HPDE6-E6E7 (cell line): ENCODE results near the gene RALGAPA1.
"Not testable (repeated sequence)": the region's sequence is repeated elsewhere in the genome, so short reads cannot be mapped to it uniquely, and the experiment has no call there.

Experiments used
- DNase-seq: peaks from one replicate; pipeline ENCODE4 v3.0.0; 2011; ENCODE audit warnings: missing footprints; ENCODE audit errors: extremely low spot score

The RALGAPA1 gene

DNA sequence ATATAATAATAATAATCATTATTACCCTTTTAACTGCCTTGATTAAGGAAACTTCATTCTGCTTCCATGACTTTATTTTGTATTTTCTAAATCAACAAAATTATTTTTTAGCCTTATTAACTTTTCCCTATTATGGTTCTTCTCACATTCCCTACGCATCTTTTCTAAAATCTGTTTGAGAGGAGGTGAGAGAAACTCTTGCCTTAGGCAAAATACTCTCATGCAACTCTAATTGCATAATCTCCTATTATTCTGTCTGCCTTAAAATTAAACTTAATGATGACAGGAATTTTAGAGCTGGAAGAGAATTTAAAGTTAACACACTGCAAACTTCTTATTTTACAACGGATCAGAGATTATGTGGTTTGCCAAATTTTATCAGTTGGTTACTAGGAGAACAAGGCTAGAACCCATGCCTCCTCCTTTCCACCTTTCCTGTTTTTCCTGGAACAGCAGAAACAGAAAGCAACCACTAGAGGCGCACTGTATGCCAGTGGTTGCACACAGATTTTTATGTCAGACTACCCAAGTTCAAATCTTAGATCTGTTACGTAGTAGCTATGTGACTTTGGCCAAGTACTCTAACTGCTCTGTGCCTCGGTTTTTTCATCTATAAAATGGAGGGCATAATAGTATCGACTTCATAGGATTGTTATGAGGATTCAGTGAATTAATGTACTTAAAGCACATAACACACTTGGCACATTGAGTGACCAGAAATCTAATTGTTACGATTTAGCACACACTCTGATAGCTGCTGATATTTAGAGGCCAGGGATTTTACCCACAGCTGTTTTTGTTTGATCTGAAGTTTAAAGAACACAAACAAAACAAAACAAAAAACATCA, 12.7 kb upstream of the RALGAPA1 start:
- DNase-seq, result no peak

DNA sequence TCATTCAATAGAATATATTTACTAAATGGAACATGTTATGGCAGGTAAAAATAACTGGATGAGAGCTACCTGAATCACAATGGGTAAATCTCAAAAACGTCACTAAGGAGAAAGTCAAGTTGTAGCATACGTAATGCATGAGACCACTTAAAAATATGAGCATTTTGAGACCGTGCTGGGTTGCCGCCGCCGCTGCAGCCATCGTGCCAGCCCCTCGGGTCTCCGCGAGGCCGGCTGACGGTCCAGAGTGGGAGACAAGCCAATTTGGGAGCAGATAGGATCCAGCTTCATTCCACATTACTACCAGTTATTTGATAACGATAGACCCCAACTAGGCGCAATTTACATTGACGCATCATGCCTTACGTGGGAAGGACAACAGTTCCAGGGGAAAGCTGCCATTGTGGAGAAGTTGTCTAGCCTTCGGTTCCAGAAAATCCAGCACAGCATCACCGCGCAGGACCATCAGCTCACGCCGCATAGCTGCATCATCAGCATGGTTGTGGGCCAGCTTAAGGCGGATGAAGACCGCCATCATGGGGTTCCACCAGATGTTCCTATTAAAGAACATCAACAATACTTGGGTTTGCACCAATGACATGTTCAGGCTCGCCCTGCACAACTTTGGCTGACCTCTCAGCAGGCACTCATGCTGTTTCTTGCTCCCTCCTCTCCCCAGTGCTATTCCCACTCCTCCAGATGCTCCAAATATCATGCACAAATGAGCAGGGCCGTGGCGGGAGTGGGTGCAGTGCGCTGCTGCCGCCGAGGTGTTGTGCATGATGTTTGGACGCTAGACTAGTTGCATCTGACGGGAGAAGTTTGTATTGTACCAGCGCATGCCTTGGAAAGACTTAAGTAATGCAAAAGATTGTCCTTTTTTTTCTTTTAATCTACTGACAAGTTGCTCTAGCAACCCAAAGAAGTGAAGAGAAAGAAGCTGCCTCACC, 10.8 kb upstream of the RALGAPA1 start:
- no peak for DNase-seq

DNA sequence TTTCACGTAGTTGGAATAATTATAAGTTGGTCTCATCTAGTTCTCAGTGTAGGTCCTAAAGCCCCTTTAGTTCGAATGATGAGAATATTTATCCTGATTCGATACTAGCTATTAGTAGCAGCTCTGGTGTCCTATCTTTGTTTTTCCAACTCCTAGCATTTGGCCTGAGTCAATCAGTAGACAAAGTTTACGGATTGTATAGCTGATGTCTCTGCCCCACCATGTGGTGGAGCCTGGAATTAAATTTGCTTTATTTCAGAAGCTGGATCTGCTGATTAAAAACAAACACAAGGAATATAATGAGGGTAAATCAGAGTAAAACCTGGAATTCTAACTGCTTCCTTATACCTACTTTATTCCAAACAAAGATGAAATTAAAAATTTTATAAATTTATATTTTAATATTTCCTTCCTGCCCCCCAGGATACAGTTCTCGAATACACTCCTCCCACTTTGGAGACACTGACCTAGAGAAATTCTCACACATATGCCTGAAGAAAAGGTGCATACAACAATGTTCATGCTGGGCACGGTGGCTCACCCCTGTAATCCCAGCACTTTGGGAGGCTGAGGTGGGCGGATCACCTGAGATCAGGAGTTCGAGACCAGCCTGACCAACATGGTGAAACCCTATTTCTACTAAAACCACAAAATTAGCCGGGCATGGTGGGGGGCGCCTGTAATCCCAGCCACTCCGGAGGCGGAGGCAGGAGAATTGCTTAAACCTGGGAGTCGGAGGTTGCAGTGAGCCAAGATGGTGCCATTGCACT, 9.4 kb upstream of the RALGAPA1 start:
- no peak for DNase-seq

DNA sequence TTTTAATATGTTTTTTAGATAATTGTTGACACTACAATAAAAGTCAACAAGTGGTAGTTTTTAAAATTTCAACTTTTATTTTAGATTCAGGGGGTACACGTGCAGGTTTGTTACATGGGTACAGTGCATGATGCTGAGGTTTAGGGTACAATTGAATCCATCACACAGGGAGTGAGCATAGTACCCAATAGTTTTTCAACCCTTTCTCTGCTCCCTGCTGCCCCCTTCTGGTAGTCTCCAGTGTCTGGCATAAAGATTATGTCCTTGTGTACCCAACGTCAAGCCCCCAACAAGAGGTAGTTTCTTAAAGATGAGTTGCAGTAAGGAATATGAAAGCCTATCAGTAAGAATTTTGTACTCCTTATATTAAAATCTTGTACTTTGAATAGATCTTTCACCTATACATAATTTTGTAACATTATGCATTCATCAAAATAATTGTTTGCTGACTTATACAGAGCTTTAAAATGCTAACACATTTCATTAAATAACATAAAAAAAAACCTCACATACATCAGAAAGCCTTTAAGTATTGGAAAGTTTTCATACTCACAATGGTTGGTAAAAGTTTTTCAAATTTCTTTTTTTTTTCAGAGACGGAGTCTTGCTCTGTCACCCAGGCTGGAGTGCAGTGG, 5.4 kb upstream of the RALGAPA1 start:
- DNase-seq, result no peak

DNA sequence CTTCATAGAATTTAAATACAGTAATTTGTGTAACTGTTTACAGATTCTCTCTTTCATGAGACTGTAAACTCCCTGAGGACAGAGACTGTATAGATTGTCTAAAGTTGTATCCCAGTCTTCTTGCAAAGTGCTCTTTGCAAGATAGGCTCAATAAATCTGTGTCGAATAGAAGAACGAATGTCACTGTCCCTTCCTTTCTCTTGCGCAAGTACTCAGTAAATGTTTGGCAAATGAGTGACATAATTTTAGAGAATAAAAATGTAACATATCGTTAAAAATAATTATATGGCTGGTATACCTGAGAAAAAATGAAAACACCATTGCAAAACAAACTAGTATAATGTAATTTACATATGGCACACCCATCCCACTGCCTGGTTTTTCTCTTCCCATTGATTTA, 1.9 kb upstream of the RALGAPA1 start:
- DNase-seq, result no peak

DNA sequence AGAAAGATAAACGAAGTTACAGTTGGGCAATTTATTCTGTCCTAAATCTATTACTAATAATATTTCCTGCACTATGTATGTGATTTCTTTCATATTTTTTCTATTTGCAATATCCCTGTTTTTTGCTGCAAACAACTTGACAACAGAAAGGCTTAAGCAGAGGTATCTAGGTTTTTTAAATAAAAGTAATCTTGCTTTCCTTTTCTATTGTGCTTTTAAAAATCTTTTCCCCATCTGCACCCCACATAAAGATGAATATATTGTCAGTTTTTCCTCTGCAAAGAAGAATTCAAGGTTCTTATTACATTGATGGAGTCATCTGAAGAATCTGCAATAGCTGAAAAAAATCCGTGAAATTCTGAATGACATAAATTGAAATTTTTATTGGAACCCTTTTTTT, 502 bp upstream of the RALGAPA1 start:
- DNase-seq, result no peak

DNA sequence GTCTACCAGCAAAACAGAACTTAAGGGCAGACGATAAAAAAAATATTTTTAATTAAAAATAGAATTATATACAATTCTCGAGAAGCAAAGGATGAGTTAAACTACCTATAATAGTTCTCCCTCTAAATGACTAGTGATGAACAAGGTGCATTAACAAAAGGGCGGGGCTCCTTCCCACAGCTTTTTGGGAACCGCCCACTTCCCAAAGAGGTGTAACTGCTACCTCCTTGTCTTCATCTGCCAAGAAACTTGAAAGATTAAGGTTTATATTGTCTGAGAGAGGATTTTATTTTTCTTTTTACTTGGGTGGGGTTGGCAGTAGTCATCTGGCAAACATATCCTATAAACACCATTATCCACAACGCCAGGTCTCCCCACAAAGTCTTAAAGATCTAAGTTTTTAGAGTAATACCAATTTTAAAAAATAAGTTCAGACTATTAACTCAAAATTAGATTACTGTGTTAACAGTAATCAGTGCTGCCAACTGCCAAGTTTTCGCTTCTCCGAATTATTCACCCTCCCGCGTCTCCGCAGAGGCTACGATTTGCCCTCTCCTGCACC, 938 bp downstream of the RALGAPA1 start:
- no peak for DNase-seq

DNA sequence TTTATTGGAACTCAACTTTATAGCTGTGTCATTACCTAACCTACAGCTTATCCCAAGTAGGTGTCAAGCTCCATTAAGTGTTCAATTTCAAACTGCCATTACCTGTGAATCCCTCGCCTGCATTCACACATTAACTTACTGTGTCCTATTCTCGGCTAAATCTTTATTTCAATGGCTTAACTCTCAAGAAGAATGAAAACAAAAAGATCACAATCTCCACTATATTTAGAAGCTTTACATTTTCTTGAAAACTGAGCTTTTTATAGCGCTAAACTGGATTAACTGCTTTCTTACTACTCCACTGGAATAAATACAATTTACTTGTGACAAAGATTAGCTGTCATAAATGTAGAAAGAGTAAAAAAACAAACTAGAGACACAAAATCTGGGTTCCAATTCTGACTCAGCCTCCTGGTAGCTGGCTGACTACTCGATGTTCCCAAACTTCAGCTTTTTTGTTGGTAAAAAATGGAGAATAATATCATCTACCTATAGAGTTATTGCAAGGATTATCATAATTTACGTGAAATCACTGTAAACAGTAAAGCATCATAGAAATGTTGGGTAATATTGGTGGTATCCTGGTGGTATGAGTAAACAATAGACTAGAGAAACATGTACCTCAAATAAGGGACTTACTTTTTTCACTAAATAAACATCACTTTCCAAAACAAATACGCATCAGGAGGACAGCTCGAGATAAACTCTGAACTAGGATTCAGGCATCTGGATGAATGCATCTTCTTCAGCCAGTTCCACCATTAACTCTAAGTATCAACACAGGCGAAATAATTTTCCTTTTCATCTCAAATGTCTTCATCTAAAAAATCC, 1.7 kb downstream of the RALGAPA1 start:
- no peak for DNase-seq

DNA sequence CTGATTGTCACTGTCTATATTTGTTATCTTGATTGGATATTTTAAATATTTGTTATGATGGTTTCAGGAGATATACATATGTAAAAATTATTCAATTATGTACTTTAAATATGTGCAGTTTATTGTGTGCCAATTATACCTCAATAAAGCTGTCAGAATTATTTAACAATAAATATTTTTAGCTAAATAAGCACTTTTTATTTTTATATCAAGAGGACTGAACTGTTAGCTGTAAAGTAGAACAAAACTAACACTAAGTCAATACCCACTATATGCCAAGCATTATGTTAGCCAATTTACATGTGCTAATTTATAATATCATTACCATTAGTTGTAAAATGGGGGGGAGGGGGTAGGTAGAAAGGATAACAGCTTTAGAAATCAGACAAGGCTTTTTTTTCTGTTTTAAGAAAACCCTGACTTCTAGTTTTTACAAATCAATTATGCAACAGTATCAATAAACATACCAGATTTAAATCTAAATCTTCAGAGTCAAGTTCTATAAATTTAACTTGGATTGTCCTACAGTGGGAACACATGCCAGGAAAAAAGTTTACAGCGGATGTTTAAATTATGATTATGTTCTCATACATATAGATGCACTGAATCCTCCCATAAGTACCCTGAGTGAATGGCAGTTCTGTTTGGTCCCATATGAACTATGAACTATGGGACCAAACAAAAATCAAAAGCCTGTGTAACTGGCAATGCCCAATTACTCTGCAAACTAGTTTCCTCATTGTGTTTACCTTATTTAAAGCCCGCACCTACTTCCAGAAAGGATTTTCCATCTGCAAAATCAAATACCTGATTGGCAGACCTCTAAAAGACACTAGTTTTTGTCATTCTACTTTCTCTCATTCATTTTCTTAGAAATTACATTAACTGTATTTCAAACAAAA, 2.8 kb downstream of the RALGAPA1 start:
- DNase-seq, result no peak

DNA sequence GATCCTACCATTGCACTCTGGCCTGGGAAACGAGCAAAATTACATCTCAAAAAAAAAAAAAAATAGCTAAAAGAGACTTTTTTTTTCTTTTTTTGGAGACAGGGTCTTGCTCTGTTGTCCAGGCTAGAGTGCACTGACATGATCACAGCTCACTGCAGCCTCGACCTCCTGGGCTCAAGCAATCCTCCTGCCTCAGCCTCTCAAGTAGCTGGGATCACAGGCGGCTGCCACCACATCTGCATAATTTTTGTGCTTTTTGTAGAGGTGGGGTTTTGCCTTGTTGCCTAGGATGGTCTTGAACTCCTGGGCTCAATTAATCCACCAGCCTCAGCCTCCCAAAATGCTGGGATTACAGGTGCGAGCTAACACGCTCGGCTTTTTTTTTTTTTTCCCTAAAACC, 11.3 kb downstream of the RALGAPA1 start:
- DNase-seq, result no peak

DNA sequence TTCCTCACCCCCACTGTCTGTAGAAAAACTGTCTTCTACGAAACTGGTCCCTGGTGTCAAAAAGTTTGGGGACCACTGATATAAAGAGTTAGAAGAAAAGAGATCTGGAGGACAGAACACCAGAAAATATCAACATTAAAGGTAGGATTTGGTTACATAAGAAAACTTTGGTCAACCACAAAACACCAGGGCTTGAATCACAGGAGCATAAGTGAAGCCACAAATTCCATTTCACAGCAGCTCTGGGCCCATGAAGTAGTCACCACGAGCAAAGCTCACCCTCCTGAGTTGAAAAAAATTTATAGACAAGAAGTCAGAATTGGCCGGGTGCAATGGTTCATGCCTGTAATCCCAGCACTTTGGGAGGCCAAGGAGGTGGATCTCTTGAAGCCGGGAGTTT, 19.4 kb downstream of the RALGAPA1 start:
- DNase-seq, result no peak

DNA sequence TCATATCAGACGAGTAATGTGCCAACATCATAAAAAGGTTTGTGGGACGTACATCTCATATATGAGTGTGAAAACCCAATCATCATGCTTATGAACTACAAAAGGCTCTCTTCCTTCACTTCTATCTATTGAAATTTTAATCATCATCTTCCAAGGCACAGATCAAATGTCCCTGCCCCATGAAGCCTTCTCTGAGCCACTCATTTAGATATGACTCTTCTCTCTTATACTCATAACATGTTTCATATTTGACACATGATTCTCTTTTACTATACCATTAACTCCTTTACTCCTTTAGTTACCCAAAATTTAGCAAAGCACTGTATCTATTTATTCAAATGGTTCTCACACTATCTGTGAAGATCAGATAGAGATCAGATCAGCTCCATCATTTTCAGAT, 22.2 kb downstream of the RALGAPA1 start:
- DNase-seq, result no peak

DNA sequence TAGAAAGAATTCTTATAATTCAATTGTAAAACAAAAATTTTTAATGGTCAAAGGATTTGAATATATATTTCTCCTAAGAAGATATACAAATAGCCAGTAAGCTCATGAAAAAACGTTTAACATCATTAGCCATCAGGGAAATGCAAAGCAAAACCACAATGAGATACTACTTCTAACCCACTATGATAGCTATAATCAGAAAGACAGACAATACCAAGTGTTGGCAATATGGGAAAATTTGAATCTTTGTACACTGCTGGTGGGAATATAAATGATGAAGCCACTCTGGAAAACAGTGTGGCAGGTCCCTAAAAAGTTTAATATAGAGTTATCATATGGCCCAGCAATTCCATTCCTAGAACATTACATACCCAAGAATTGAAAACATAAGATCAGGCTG, 25.4 kb downstream of the RALGAPA1 start:
- no peak for DNase-seq

DNA sequence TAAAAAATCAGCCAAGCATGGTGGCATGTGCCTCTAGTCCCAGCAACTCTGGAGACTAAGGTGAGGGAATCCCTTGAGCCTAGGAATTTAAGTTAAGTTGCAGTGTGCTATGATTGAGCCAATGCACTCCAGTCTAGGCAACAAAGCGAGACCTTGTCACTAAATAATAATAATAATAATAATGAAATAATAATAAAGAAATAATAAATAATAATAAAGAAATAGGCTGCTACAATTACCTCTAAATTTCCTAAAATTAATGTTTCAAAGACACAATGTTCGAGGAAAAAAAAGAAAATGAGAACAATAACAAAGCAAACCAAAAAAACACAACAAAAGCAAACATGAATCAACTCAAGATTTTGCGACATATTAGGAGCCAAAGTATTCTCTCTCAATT, 29.7 kb downstream of the RALGAPA1 start:
- no peak for DNase-seq

DNA sequence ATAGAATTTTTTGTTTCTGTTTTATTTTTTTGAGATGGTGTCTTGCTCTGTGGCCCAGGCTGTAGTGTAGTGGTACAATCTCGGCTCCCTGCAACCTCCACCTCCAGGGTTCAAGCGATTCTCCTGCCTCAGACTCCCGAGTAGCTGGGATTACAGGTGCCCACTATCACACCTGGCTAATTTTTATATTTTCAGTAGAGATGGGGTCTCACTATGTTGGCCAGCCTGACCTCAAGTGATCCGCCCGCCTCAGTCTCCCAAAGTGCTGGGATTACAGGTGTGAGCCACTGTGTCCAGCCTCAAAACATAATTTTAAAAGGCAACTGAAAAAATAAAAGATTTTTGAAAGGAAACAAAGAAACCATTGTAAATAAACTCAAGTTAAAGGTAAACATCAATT, 31.5 kb downstream of the RALGAPA1 start:
- not testable (repeated sequence) for DNase-seq

DNA sequence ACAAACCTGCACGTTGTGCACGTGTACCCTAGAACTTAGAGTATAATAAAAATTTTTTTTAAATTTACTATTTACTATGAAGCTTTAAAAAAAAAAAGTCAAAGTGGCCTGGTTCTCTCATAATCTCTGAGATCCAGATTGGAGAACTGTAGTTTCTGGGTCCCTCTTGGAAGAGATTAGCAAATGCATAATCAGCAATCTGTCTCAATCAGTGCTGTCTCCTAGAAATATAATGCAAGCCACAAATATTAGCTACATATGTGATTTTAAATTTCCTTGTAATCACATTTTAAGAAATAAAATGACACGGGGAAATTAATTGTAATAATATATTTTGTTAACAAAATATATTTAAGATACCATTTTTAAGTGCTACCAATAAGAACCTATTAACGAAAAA, 32.3 kb downstream of the RALGAPA1 start:
- DNase-seq, result no peak

DNA sequence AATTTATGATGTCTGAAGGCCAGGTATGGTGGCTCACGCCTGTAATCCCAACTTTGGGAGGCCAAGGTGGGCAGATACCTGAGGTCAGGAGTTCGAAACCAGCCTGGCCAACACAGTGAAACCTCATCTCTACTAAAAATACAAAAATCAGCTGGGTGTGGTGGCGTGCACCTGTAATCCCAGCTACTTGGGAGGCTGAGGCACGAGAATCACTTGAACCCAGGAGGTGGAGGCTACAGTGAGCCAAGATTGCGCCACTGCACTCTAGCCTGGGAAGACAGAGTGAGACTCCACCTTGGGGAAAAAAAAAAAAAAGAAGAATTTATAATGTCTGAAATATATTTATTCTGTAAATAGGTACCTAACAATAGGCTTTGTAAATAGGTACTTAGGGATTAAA, 33.0 kb downstream of the RALGAPA1 start:
- not testable (repeated sequence) for DNase-seq

DNA sequence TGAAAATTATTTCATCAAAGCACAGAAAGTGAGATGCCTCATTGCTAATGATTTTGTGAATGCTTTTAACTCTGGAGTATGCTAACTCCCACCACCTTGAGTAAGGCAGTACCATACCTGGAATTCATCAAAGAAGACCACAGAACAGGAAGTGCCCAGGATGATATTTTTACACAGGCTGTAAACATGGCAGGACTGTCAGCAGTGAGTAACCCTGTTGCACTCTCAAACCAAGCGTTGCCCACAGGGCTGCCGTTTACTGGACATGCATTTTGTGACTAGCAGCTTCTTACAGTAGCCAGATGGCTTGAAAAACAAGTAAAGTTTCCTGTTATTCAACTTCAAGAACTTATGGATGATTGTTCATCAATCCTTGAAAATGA, 42.4 kb downstream of the RALGAPA1 start:
- DNase-seq, result no peak

DNA sequence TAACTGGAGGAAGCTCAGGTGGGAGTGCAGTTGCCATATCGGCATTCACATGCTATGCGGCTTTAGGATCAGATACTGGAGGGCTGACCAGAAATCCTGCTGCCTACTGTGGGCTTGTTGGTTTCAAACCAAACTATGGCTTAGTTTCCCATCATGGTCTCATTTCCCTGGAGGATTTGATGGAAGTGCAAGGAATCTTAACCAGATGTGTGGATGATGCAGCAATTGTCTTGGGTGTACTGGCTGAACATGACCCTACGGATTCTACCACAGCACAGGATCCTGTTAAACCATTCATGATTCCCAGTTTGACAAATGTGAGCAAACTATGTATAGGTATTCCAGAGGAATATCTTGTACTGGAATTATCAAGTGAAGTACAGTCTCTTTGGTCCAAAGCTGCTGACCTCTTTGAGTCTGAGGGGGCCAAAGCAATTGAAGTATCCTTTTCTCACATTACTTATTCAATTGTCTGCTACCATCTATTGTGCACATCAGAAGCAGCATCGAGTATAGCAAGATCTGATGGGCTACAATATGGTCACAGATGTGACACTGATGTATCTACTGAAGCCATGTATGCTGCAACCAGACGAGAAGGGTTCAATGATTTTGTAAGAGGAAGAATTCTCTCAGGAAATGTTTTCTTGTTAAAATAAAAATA, 42.9 kb downstream of the RALGAPA1 start:
- no peak for DNase-seq
